Measurements from ENCODE around the gene PCDHGA1.
"Not testable (repeated sequence)": the region's sequence is repeated elsewhere in the genome, so short reads cannot be mapped to it uniquely, and the experiment has no call there.

The PCDHGA1 gene

DNA sequence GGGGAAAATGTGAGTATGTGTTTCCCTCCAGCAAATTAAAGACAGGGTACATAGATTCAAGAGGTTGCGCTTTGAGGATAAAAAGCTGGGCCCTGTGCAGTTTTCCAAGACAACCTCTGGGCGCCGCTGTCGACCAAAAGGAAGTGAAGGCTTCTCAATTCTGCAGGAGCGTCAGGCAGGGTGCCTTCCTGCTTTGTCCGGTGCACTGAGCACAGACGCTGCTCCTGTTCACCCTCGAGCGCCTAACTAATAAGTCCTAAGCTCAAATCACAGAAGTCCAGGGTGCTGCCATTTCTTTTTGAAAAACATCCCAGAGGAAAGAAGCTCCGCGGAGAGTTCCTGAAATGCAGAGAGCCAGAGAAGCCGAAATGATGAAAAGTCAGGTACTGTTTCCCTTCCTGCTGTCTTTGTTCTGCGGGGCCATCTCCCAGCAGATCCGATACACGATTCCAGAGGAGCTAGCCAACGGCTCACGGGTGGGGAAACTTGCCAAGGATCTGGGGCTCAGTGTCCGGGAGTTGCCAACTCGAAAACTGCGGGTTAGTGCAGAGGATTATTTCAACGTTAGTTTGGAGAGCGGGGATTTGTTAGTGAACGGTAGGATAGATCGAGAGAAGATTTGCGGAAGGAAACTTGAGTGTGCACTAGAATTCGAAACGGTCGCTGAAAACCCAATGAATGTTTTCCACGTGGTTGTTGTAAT lies 19.8 kb downstream of the PCDHGA1 start, which contains the start of gene PCDHGB1:
Gene PCDHGB1, plus strand, starts transcription at position 183 of the 703 bp plus-strand sequence. Its CDS starts 162 bp downstream, at position 345.
- DNase-seq (ENCODE audit: low read depth): no peak

DNA sequence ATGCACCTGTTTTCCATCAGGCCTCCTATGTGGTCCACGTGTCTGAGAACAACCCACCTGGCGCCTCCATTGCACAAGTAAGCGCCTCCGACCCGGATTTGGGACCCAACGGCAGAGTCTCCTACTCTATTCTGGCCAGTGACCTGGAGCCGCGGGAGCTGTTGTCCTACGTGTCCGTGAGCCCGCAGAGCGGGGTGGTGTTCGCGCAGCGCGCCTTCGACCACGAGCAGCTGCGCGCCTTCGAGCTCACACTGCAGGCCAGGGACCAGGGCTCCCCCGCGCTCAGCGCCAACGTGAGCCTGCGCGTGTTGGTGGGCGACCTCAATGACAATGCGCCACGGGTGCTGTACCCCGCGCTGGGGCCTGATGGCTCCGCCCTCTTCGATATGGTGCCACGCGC lies 21.3 kb downstream of the PCDHGA1 start:
- DNase-seq (ENCODE audit: low read depth): no peak

DNA sequence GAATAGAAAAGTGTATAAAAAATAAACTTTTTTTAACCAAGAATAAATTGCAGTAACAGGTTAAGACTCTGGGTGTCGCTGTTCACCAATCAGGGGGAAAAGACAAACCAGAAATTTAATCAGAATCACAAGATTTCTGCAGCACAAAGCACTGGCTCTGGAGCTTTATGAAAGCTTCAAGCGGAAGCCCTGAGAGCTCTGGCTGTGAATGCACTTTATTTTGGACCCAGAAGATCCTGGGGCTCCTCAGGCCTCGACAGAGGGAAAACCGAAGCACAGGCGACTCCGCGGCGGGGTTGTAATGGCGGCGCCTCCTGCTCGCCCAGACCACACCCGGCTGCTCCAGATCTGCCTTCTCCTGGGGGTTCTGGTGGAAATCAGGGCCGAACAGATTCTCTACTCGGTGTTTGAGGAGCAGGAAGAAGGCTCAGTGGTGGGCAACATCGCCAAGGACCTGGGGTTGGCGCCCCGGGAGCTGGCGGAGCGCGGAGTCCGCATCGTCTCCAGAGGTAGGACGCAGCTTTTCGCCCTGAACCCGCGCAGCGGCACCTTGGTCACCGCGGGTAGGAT lies 24.7 kb downstream of the PCDHGA1 start, which contains the start of gene PCDHGA4:
Gene PCDHGA4, plus strand, starts transcription at position 122 of the 570 bp plus-strand sequence. Its CDS starts 87 bp downstream, at position 209.
- no peak for DNase-seq (ENCODE audit: low read depth)

DNA sequence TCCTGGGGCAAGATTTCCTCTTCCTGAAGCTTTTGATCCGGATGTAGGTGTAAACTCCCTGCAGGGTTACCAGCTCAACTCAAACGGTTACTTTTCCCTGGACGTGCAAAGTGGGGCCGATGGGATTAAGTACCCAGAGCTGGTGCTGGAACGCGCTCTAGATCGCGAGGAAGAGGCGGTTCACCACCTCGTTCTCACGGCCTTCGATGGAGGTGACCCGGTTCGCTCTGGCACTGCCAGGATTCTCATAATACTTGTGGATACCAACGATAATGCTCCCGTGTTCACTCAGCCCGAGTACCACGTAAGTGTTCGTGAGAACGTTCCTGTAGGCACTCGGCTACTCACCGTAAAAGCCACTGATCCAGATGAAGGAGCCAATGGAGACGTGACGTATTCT lies 25.3 kb downstream of the PCDHGA1 start:
- DNase-seq (ENCODE audit: low read depth): no peak

DNA sequence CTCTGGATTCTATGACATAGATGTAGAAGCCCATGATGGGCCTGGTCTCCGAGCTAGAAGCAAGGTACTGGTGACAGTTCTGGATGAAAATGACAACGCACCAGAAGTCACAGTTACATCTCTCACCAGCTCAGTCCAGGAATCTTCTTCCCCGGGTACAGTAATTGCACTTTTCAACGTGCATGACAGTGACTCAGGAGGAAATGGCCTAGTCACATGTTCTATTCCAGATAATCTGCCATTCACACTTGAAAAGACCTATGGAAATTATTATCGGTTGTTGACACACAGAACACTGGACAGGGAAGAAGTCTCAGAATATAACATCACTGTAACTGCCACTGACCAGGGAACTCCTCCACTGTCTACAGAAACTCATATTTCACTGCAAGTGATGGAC lies 25.8 kb downstream of the PCDHGA1 start:
- no peak for DNase-seq (ENCODE audit: low read depth)

DNA sequence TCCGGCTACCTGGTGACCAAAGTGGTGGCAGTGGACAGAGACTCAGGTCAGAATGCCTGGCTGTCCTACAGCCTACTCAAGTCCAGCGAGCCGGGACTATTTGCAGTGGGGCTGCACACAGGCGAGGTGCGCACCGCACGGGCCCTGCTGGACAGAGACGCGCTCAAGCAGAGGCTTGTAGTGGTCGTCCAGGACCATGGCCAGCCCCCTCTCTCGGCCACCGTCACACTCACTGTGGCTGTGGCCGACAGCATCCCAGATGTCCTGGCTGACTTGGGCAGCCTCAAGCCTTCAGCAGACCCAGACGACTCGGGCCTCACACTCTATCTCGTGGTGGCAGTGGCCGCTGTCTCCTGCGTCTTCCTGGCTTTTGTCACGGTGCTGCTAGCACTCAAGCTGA lies 26.6 kb downstream of the PCDHGA1 start:
- no peak for DNase-seq (ENCODE audit: low read depth)

DNA sequence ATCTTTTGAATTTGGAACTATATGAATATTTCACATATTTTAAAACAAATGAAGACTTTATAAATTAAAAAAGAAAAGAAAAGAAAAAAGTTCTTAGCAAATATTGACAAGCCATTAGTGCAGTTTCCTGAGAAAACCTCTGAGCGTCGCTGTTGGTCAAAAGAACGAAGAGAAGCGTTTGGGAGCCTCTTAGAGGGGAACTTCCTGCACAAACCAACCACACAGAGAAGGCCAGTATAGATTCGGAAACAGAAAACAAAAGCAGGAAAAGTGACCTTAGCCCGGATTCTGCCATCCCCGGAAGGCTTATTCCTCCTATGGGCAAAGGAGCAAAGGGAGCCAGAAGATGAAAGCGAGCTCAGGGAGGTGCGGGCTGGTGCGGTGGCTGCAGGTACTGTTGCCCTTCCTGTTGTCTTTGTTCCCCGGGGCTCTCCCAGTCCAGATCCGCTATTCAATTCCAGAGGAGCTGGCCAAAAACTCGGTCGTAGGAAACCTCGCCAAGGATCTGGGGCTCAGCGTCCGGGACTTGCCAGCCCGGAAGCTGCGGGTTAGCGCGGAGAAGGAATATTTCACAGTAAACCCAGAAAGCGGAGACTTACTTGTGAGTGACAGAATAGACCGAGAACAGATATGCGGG lies 29.6 kb downstream of the PCDHGA1 start, which contains the start of gene PCDHGB2:
Gene PCDHGB2, plus strand, starts transcription at position 205 of the 637 bp plus-strand sequence. Its CDS starts 142 bp downstream, at position 347.
- DNase-seq (ENCODE audit: low read depth): no peak

DNA sequence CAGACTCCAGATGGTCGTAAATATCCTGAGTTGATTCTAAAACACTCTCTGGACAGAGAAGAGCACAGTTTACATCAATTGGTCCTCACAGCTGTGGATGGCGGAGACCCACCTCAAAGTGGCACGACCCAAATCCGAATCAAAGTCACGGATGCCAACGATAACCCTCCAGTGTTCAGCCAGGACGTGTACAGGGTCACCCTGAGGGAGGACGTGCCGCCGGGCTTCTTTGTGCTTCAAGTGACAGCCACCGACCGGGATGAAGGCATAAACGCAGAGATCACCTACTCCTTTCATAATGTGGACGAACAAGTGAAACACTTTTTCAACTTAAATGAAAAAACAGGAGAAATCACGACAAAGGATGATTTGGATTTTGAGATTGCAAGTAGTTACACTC lies 30.4 kb downstream of the PCDHGA1 start:
- no peak for DNase-seq (ENCODE audit: low read depth)

DNA sequence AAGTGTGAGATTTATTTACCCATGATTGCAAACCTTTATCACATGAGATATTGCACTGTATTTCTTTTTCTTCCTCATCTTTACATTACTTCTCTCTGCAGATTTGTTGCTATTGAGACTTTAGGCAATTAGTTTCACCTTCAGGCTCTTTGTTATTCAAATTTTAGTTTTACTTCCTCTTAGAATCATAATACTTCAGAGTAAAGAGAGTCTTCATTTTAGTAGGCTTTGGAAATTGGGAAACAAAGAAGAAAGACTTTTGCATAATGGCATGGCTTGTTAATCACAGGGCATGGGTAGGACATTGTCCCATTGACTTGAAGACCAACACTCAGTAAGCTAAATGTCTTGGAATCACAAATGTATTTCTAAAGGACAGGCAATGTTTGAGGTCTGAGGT lies 32.4 kb downstream of the PCDHGA1 start:
- DNase-seq (ENCODE audit: low read depth): no peak

DNA sequence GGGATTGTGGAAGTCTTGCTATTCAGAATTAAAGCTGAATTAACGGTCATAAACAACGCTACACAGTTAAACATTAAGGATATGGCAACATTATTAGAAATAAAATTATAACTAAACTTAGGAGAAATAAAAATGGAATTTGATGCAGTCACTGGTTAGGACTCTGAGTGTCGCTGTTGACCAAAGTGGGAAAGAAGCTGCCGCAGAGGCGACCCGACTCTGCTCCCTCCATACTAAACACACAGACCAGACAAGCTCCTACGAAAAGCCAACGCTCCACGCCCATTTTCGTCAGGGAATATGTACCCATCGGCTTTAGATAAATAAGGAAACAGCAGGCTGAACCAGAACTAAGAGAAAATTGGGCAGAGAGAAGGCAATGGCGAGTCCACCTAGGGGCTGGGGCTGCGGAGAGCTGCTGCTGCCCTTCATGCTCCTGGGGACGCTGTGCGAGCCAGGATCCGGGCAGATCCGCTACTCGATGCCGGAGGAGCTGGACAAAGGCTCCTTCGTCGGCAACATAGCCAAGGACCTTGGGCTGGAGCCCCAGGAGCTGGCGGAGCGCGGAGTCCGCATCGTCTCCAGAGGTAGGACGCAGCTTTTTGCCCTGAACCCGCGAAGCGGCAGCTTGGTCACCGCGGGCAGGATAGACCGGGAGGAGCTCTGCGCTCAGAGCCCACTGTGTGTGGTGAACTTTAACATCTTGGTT lies 33.8 kb downstream of the PCDHGA1 start, which contains the start of gene PCDHGA5:
Gene PCDHGA5, plus strand, starts transcription at position 211 of the 709 bp plus-strand sequence. Its CDS starts 169 bp downstream, at position 380.
- no peak for DNase-seq (ENCODE audit: low read depth)

DNA sequence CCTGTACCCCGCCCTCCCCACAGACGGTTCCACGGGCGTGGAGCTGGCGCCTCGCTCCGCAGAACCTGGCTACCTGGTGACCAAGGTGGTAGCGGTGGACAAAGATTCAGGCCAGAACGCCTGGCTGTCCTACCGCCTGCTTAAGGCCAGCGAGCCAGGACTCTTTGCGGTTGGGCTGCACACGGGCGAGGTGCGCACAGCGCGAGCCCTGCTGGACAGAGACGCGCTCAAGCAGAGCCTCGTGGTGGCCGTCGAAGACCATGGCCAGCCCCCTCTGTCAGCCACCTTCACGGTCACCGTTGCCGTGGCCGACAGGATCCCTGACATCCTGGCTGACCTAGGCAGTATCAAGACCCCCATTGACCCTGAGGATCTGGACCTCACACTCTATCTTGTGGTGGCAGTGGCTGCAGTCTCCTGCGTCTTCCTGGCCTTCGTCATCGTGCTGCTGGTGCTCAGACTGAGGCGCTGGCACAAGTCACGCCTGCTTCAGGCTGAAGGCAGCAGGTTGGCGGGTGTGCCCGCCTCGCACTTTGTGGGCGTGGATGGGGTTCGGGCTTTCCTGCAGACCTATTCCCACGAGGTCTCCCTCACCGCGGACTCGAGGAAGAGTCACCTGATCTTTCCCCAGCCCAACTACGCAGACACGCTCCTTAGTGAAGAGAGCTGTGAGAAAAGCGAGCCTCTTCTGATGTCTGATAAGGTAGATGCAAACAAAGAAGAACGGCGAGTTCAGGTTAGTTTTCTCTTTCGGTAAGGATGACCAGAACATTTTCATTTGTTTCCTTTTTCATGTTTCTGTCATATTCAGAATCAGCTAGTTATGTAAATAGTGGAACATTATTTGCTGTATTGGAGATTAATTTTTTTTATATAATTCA lies 35.9 kb downstream of the PCDHGA1 start:
- no peak for DNase-seq (ENCODE audit: low read depth)

DNA sequence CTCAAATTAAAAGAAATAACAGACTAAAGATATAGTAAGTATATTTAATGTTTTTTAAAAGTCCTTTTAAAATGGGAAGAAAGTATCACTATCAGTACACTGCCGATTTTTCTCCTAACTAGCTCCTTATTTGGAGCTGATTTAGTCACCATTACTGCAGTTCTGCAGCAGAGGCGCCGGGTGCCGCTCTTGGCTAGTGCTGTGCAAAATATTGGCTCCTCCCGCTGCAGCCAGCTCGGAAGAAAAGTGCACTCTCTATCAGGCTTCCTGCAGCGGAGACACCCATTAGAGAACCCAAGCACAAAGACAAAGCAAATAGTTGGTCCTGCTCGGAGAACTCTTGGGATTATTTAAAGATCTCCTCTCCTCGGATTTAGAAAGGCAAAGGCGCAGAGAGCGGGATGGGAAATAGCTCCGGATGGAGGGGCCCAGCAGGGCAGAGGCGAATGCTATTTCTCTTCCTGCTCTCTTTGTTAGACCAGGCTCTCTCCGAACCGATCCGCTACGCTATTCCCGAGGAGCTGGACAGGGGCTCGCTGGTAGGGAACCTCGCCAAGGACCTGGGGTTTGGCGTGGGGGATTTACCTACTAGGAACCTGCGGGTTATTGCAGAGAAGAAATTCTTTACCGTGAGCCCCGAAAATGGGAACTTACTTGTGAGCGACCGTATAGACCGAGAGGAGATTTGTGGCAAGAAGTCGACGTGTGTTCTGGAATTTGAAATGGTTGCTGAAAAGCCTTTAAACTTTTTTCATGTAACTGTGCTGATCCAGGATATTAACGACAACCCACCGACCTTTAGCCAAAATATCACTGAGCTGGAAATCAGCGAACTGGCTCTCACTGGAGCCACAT lies 39.9 kb downstream of the PCDHGA1 start, which contains the start of gene PCDHGB3:
Gene PCDHGB3, plus strand, starts transcription at position 249 of the 855 bp plus-strand sequence. Its CDS starts 153 bp downstream, at position 402.
- no peak for DNase-seq (ENCODE audit: low read depth)

DNA sequence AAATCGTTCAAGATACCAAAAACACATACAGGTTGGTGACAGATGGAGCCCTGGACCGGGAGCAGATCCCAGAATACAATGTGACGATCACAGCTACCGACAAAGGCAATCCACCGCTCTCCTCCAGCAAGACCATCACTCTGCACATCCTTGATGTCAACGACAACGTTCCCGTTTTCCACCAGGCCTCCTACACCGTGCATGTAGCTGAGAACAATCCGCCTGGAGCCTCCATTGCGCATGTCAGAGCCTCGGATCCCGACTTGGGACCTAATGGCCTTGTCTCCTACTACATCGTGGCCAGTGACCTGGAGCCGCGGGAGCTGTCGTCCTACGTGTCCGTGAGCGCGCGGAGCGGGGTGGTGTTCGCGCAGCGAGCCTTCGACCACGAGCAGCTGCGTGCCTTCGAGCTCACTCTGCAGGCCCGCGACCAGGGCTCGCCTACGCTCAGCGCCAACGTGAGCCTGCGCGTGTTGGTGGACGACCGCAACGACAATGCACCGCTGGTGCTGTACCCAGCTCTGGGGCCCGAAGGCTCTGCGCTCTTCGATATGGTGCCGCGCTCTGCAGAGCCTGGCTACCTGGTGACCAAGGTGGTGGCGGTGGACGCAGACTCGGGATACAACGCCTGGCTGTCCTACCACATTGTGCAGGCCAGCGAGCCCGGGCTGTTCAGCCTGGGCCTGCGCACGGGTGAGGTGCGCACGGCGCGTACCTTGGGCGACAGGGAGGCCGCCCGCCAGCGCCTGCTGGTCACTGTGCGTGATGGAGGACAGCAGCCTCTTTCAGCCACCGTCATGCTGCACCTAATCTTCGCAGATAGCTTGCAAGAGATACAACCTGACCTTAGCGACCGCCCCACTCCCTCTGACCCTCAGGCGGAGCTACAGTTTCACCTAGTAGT lies 41.5 kb downstream of the PCDHGA1 start:
- no peak for DNase-seq (ENCODE audit: low read depth)

DNA sequence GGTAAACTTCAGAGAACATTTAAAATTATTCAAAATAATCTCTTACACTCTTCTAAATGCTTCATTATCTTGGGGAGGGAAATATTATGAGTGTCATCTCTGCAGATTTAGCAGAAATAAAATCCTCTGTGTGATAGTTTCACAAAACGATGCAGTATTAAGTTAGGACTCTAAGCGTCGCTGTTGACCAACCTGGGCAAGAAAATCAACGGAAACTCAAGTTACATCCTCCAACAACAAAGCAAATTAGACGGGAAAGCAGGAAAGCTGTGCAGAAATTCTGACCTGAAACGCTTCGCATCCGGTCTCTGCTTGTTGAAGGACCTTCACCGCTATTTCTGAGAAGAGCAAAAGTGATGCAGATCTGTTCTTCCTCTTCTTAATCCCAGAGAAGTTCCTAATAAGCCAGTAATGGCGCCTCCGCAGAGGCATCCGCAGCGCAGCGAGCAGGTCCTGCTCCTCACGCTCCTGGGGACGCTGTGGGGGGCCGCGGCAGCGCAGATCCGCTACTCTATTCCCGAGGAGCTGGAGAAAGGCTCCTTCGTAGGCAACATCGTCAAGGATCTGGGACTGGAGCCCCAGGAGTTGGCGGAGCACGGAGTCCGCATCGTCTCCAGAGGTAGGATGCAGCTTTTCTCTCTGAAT lies 43.5 kb downstream of the PCDHGA1 start, which contains the start of gene PCDHGA6:
Gene PCDHGA6, plus strand, starts transcription at position 219 of the 645 bp plus-strand sequence. Its CDS starts 193 bp downstream, at position 412.
- DNase-seq (ENCODE audit: low read depth): no peak

DNA sequence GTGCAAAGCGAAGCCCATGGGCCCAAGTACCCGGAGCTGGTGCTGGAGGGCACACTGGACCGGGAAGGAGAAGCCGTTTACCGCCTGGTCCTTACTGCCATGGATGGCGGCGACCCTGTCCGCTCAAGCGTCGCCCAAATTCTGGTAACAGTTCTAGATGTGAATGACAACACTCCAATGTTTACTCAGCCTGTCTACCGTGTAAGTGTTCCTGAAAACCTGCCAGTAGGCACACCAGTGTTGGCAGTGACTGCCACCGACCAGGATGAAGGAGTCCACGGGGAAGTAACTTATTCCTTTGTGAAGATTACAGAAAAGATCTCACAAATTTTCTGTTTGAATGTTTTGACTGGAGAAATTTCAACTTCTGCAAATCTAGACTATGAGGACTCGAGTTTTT lies 44.3 kb downstream of the PCDHGA1 start:
- no peak for DNase-seq (ENCODE audit: low read depth)

DNA sequence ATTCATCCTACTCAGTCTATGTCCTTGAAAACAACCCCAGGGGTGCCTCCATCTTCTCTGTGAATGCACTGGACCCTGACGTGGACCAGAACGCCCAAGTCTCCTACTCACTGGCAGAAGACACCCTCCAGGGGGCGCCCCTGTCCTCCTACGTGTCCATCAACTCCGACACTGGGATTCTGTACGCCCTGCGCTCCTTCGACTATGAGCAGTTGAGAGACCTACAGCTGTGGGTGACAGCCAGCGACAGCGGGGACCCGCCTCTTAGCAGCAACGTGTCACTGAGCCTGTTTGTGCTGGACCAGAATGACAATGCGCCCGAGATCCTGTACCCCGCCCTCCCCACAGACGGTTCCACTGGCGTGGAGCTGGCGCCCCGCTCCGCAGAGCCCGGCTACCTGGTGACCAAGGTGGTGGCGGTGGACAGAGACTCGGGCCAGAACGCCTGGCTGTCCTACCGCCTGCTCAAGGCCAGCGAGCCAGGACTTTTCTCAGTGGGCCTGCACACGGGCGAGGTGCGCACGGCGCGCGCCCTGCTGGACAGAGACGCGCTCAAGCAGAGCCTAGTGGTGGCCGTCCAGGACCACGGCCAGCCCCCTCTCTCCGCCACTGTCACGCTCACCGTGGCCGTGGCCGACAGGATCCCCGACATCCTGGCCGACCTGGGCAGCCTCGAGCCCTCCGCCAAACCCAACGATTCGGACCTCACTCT lies 45.3 kb downstream of the PCDHGA1 start:
- DNase-seq (ENCODE audit: low read depth): not testable (repeated sequence)

DNA sequence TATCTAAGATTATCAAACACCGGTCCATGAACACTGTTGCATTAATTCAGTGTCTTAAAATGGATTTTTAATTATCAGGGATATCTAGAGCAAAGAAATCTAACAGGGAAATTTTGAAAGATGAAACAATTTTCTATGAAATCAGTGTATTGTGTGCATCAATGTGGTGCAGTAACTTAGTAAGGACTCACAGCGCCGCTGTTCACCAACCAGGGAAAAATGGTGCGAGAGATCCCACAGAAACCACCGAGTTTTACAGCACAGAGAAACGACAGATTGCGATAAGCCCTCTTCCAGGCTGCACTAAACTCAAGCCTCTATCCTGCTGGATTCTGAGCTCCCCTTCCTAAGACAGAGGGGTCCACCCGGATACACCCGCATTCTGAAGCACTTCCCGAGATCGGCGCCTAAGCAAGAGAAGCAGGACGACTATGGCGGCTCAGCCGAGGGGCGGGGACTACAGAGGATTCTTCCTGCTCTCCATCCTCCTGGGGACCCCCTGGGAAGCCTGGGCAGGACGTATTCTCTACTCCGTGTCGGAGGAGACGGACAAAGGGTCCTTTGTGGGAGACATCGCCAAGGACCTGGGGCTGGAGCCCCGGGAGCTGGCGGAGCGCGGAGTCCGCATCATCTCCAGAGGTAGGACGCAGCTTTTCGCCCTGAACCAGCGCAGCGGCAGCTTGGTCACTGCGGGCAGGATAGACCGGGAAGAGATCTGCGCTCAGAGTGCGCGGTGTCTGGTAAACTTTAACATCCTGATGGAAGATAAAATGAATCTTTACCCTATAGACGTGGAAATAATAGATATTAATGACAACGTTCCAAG lies 52.4 kb downstream of the PCDHGA1 start, which contains the start of gene PCDHGA7:
Gene PCDHGA7, plus strand, starts transcription at position 274 of the 826 bp plus-strand sequence. Its CDS starts 158 bp downstream, at position 432.
- DNase-seq (ENCODE audit: low read depth): no peak
